Right forelimb (tissue), 1 donor: ENCODE results near the gene CDC7.
"Not testable (repeated sequence)": the region's sequence is repeated elsewhere in the genome, so short reads cannot be mapped to it uniquely, and the experiment has no call there.

Source experiments
- DNase-seq: peaks from one replicate; pipeline ENCODE4 v3.0.0-alpha.2; 2018

Gene CDC7

GRCh38 chr1:91500756-91501522 is at the start of gene CDC7:
Gene CDC7 (plus strand): TSS chr1:91500851. CDS start chr1:91501717, 866 bp downstream.
- peak; percentile 97 for DNase-seq

GRCh38 chr1:91454136-91454535 is 46.5 kb upstream of the CDC7 start:
- DNase-seq: no peak

GRCh38 chr1:91455334-91455733 is 45.3 kb upstream of the CDC7 start:
- no peak for DNase-seq

GRCh38 chr1:91455896-91456295 is 44.8 kb upstream of the CDC7 start:
- no peak for DNase-seq

- not testable (repeated sequence) for DNase-seq
Measured at GRCh38 chr1:91465350-91465749, 35.3 kb upstream of the CDC7 start.

- DNase-seq: no peak
Measured at GRCh38 chr1:91476533-91477217, 24.0 kb upstream of the CDC7 start.

GRCh38 chr1:91487469-91487868 is 13.2 kb upstream of the CDC7 start:
- DNase-seq: no peak

GRCh38 chr1:91490501-91490900 is 10.2 kb upstream of the CDC7 start:
- DNase-seq: no peak

GRCh38 chr1:91498035-91498434 is 2.6 kb upstream of the CDC7 start:
- no peak for DNase-seq

- no peak for DNase-seq
Measured at GRCh38 chr1:91498498-91499245, 2.0 kb upstream of the CDC7 start.

- DNase-seq: no peak
Measured at GRCh38 chr1:91499346-91499745, 1.3 kb upstream of the CDC7 start.

GRCh38 chr1:91499904-91500755 is 521 bp upstream of the CDC7 start:
- no peak for DNase-seq

GRCh38 chr1:91501523-91501851 is 836 bp downstream of the CDC7 start:
- no peak for DNase-seq

GRCh38 chr1:91501971-91502671 is 1.5 kb downstream of the CDC7 start:
- no peak for DNase-seq

- no peak for DNase-seq
Measured at GRCh38 chr1:91502672-91503184, 2.1 kb downstream of the CDC7 start.

GRCh38 chr1:91503332-91503900 is 2.8 kb downstream of the CDC7 start:
- DNase-seq: no peak

GRCh38 chr1:91503975-91504530 is 3.4 kb downstream of the CDC7 start:
- DNase-seq: no peak

GRCh38 chr1:91505086-91505485 is 4.4 kb downstream of the CDC7 start:
- no peak for DNase-seq

- DNase-seq: no peak
Measured at GRCh38 chr1:91506071-91506470, 5.4 kb downstream of the CDC7 start.

GRCh38 chr1:91507328-91507727 is 6.7 kb downstream of the CDC7 start:
- DNase-seq: no peak

GRCh38 chr1:91510754-91511153 is 10.1 kb downstream of the CDC7 start:
- no peak for DNase-seq
